Skin epidermis (tissue), 12 donors: ENCODE results near the gene DARS2.
"Not testable (repeated sequence)": the region's sequence is repeated elsewhere in the genome, so short reads cannot be mapped to it uniquely, and the experiment has no call there.

Experiments
- H3K27ac ChIP-seq, 21 experiments: fragments of 200-600 bp; sonication (generic) in 11 of 21; one replicate each; pipeline ENCODE4 v1.5.0; 2020; ENCODE audit warnings: mild to moderate bottlenecking in 3 of 21, inconsistent platforms in 2 of 21, moderate library complexity in 2 of 21
- H3K4me3 ChIP-seq, 7 experiments: fragments of 200-600 bp; sonication (generic) in 2 of 7; one replicate each; pipeline ENCODE4 v1.5.0; 2020; ENCODE audit warnings: inconsistent platforms in 2 of 7, mild to moderate bottlenecking in 2 of 7, moderate library complexity in 1 of 7

DARS2 gene

DNA sequence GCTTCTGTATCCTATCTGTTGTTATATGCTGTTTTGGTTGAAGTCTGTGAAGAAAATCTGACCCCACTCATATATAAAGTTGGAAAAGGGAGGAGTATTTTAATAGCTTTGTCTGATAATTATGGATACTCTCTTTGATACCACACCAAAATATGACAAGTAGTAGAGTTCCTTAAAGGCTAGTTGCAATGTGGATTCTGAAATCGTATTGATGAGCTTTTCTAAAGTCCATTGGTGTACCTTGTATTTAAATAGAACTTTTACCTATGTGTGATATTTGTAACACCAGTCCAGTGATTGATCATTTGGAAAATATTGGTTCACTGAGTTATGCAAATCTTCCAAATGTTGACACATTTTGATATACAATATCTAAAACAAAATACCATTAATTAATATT lies 35.6 kb downstream of the DARS2 start:
- Histone ChIP-seq H3K4me3 (no peak overlapping the region), H3K27ac (no peak overlapping the region)

DNA sequence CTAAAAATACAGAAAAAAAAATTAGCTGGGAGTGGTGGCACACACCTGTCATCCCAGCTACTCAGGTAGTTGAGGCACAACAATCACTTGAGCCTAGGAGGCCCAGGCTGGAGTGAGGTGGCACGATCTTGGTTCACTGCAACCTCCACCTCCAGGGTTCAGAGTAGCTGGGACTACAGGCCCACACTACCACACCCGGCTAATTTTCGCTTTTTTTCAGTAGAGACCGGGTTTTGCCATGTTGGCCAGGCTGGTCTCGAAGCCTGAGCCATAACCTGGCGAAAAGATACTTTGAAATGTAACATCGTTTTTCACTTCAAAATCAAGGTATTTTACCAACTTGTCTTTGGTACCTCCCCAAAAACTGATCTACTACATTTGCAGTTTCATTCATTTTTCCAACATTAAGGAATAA lies 37.3 kb downstream of the DARS2 start:
- no peak overlapping the region for H3K27ac ChIP-seq

GRCh38 chr1:173862146-173862768 lies 37.8 kb downstream of the DARS2 start:
- H3K4me3 ChIP-seq, H3K27ac ChIP-seq: not testable (repeated sequence)

More for the DNA sequence above, 37.3 kb downstream of the DARS2 start:
- H3K4me3 ChIP-seq, result no peak overlapping the region

DNA sequence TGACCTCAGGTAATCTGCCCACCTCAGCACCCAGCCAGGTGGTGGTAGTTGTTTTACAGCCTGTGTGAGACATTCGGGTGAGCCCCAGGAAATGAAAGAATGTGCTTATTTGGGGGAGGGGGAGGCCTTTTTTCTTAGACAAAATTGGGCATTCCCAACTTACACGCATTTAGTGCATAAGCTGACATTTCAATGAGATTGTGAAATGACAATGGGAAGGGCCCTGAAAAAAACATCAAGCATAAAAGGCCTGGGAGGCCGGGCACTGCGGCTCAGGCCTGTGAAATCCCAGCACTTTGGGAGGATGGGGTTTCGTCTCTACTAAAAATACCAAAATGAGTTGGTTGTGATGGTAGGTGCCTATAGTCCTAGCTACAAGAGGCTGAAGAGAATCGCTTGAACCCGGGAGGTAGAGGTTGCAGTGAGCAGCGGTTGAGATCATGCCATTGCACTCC lies 38.3 kb downstream of the DARS2 start:
- Histone ChIP-seq H3K4me3 (no peak overlapping the region), H3K27ac (no peak overlapping the region)

DNA sequence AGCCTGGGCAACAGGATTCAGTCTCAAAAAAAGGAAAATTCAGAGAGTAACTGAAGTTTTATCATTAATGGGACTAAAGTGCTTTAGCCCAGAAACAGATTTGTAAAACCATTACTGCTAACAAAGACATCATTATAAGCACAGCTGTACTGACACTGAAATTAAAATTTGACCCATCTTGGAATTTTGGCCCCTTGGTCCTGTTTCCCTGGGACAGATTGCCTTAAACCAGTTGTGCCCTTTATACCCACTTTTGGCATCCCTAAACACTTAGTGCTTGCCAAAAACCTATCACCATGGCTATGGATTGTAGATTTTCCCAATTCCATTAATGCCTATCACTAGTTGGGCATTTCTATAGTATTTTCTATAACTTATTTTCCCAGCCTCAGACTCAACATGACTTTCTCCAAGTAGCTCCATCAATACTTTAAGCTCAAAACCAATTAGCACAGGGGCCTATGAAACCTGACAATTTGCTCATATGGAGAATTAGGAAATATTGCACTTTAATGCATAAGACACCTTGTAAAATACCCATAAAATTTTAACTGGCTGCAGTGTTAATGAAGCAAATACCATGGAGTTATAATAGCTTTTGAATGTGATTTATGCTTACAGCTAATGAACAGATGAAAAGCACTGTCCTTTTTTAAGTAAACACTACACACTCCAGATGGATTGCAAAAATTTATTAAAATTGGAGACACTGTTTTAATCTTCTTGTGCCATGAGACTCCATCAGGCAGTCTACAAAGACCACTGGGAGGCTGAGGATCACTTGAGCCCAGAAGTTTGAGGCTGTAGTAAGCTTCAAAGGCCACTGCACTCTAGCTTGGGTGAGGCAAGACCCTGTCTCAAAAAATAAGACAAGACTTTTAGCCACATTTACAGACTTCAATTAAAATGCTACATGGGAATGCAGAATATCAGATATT lies 39.0 kb downstream of the DARS2 start:
- no peak overlapping the region for H3K4me3 ChIP-seq
- H3K27ac ChIP-seq, result no peak overlapping the region

- H3K27ac ChIP-seq, result peak overlapping the region in 1 of 21 experiments; percentile 31
- peak overlapping the region in 1 of 7 experiments; percentile 67 for H3K4me3 ChIP-seq
Measured at GRCh38 chr1:173864179-173864867, 39.9 kb downstream of the DARS2 start.

- Histone ChIP-seq H3K27ac (peak overlapping the region in 4 of 21 experiments; percentile 19 to 96 (median 59)), H3K4me3 (peak overlapping the region in 6 of 7 experiments; percentile 63 to 85 (median 74))
Measured at GRCh38 chr1:173865468-173866164, 41.1 kb downstream of the DARS2 start.

GRCh38 chr1:173866413-173867115 lies 42.1 kb downstream of the DARS2 start:
- peak overlapping the region; percentile 63 to 85 (median 75) for H3K4me3 ChIP-seq
- peak overlapping the region in 19 of 21 experiments; percentile 40 to 99 (median 96) for H3K27ac ChIP-seq

GRCh38 chr1:173867141-173867752 lies 42.8 kb downstream of the DARS2 start:
- H3K4me3 ChIP-seq, result peak overlapping the region; percentile 63 to 85 (median 75)
- H3K27ac ChIP-seq, result peak overlapping the region; percentile 40 to 99 (median 96)

DNA sequence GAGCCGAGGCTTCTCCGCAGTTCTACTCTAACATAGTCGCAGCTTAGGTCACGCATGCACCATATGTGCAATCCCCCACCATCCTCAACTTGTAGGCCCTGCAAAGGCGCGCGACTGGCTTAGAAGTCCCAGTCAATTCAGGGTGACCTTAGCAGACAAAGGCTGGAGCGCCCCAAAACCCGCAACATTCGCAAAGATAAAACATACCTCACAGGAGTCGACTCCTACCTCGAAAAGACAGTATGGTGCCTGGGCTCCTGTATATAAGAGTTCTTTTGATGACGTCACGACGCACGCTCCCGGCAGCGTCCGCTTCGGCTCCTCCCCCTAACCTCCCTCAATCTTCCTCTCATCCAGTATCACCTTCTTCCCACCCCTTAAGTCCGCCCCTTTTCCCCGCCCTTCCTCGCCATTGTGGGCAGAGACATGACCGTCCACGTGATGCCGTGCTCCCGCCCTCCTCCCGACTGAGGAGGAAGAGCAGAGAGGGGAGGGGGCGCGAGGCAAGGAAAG lies 43.3 kb downstream of the DARS2 start, which contains the start of gene GAS5:
TSS of gene GAS5 (minus strand) at position 237 of the 513 bp plus-strand sequence.
- Histone ChIP-seq H3K4me3 (peak within 1 kb of the TSS; percentile 63 to 85 (median 75)), H3K27ac (peak within 1 kb of the TSS; percentile 81 to 99 (median 96))

DNA sequence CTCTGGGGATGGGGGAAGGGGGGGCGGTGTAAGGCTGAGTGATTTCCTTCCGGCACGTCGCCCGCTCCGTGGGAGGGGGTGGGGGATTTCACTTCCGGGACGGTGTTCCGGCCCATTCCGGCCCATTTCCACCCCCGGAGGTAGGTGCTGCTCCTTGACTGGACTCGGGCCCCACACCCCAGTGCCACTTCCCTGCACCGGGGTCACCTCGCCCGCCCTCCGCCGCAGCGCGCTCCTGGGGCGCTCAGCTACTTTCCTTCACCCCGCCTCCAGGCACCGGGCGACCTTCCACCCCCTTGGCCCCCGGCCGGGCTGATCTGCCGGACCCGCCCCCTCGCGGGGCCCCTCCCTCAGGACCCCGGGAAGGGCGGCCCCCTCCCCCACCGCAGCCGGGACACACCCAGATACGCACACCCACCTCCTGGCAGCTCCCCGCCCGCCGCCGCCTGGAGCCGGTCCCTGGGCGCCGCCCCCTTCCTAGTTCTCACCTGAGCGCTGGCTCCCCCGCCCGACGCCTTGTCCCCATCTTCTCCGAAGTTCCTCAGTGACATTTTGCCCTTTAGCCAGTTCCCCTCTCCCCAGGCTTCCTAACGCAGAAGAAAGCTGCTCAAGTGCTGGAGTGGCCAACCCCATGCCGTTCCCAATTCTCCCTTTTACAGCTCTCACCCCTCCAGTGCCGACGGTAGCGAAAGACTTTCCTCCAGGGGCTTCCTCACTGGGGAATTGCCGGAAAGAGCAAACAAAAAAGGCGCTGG lies 44.0 kb downstream of the DARS2 start, which contains the start of gene ZBTB37:
TSS of gene ZBTB37 (plus strand) at position 115 of the 755 bp plus-strand sequence. CDS start 1,846 bp downstream, outside the sequence.
- Histone ChIP-seq H3K4me3 (peak within 1 kb of the TSS; percentile 63 to 85 (median 75)), H3K27ac (peak within 1 kb of the TSS; percentile 81 to 99 (median 96))

- Histone ChIP-seq H3K27ac (peak overlapping the region; percentile 81 to 99 (median 96)), H3K4me3 (peak overlapping the region; percentile 63 to 85 (median 75))
Measured at GRCh38 chr1:173869021-173869359, 44.5 kb downstream of the DARS2 start.

DNA sequence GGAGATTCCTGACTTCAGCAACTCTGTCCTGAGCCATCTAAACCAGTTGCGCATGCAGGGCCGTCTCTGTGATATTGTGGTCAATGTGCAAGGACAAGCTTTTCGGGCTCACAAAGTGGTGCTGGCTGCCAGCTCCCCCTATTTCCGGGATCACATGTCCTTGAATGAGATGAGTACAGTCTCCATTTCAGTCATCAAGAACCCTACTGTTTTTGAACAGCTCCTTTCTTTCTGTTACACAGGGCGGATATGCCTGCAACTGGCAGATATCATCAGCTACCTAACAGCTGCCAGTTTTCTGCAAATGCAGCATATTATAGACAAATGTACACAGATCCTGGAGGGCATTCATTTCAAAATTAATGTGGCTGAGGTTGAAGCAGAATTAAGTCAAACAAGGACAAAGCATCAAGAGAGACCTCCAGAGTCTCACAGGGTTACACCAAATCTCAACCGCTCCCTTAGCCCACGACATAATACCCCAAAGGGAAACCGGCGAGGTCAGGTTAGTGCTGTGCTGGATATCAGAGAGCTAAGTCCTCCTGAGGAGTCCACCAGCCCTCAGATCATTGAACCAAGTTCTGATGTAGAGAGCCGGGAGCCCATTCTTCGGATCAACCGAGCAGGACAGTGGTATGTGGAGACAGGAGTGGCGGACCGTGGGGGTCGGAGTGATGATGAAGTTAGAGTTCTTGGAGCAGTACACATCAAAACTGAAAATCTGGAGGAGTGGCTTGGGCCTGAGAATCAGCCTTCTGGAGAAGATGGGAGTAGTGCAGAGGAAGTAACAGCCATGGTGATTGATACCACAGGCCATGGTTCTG lies 46.0 kb downstream of the DARS2 start:
- H3K4me3 ChIP-seq, result no peak overlapping the region
- H3K27ac ChIP-seq, result peak overlapping the region in 15 of 21 experiments; percentile 7 to 99 (median 49)

- no peak overlapping the region for H3K4me3 ChIP-seq
- H3K27ac ChIP-seq, result peak overlapping the region in 10 of 21 experiments; percentile 21 to 99 (median 94)
Measured at GRCh38 chr1:173871091-173871490, 46.6 kb downstream of the DARS2 start.

DNA sequence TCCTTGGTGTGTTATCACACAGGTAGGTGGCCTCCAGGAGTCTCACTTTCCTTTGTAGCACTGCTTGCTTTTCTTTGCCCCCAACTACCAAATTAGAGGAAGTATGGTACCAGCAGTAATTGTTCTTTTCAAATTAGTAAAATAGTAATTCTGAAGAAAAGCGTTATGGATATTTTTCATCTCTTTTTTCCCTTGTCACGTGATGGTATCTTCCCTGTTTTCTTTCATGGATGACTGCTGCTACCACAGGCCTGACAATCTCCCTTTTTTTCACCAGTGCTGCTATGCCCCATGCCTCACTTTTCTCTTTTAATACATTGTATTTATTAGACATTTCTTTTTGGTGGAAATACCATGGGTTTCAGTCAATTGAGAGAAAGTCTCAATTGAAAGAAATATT lies 47.0 kb downstream of the DARS2 start:
- no peak overlapping the region for H3K4me3 ChIP-seq
- peak overlapping the region in 5 of 21 experiments; percentile 93 to 99 (median 96) for H3K27ac ChIP-seq

DNA sequence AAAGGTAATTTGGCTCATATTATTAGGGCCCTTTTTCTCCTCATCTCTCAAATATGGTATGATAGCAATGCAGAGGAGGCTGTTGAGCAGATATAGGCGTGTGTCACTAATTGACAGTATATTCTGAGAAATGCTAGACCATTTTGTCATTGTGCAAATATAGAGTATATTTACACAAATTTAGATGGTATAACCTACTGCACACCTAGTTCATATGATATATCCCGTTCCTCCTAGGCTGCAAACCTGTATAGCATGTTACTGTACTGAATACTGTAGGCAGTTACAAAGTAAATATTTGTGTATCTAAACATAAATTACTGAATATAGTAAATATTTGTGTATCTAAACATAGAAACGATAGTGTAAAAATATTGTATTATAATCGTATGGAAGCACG lies 52.3 kb downstream of the DARS2 start:
- no peak overlapping the region for H3K27ac ChIP-seq
- H3K4me3 ChIP-seq, result no peak overlapping the region
